ENCODE results near the gene CLIC6.
"Not testable (repeated sequence)": the region's sequence is repeated elsewhere in the genome, so short reads cannot be mapped to it uniquely, and the experiment has no call there.

CLIC6 gene

DNA sequence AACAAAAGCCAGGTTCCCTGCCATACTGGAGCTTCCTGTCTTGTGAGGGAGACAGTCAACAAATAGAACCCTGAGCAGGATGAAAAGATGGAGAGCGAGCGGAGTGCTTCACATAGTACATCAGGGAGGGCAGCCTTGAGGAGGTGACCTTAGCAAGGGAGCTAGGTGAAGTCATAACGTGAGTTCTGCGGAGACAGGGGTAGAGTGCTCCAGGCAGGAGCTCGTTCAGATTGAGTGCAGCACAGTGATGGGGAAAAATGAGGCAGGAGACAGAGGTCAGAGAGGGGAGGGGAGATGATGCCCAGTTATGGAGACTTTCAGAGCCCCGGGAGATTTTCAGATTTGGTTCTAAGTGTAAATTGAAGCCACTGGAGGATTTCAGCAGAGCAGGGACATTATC lies 15.3 kb upstream of the CLIC6 start:
- no peak for DNase-seq

DNA sequence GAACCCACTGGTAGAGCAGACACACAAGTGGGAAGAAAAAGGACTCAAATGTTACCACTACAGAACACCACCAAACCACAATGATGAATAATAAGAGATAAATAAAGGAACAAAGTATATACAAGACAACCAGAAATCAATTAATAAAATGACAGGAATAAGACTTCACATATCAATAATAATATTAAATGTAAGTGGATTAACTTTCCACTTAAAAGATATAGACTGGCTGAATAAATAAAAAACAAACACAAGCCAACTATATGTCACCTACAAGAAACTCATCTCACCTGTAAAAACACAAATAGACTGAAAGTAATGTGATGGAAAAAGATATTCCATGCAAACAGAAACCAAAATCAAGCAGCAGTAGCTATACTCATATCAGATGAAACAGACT lies 6.9 kb upstream of the CLIC6 start:
- no peak for DNase-seq

DNA sequence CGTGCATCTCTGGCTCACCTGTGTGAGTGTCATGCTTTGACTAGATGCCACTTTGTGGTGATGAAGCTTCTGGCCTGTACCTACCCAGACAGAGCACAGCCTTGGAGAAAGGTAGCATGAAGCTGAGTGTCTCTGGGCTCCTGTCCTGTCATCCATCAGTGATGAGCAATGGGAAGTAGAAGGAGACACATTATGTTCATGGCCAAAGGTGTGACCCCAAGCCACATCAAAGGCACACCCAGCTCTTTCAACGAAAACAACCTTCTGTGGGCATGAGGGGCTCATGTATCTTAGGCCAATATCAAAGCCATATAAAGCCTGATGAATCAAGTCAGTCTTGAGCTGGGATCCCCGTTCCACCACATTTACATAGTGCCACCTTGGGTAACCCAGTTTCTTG lies 1.0 kb upstream of the CLIC6 start:
- no peak for DNase-seq

DNA sequence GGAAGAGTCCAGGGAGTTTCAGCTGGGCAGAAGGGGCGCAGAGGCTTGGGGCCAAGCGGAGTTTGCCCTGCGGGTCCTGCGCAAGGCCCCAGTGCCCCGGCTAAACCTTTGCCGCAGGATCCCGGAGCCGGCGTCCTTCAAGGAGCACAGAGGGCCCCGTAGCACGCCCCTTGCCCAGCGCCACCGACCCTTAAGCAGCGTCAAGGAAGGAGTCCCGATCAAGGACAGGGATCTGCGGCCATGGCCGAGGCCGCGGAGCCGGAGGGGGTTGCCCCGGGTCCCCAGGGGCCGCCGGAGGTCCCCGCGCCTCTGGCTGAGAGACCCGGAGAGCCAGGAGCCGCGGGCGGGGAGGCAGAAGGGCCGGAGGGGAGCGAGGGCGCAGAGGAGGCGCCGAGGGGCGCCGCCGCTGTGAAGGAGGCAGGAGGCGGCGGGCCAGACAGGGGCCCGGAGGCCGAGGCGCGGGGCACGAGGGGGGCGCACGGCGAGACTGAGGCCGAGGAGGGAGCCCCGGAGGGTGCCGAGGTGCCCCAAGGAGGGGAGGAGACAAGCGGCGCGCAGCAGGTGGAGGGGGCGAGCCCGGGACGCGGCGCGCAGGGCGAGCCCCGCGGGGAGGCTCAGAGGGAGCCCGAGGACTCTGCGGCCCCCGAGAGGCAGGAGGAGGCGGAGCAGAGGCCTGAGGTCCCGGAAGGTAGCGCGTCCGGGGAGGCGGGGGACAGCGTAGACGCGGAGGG lies 520 bp downstream of the CLIC6 start:
- no peak for DNase-seq

DNA sequence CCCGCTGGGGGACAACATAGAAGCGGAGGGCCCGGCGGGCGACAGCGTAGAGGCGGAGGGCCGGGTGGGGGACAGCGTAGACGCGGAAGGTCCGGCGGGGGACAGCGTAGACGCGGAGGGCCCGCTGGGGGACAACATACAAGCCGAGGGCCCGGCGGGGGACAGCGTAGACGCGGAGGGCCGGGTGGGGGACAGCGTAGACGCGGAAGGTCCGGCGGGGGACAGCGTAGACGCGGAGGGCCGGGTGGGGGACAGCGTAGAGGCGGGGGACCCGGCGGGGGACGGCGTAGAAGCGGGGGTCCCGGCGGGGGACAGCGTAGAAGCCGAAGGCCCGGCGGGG lies 1.1 kb downstream of the CLIC6 start:
- not testable (repeated sequence) for DNase-seq

DNA sequence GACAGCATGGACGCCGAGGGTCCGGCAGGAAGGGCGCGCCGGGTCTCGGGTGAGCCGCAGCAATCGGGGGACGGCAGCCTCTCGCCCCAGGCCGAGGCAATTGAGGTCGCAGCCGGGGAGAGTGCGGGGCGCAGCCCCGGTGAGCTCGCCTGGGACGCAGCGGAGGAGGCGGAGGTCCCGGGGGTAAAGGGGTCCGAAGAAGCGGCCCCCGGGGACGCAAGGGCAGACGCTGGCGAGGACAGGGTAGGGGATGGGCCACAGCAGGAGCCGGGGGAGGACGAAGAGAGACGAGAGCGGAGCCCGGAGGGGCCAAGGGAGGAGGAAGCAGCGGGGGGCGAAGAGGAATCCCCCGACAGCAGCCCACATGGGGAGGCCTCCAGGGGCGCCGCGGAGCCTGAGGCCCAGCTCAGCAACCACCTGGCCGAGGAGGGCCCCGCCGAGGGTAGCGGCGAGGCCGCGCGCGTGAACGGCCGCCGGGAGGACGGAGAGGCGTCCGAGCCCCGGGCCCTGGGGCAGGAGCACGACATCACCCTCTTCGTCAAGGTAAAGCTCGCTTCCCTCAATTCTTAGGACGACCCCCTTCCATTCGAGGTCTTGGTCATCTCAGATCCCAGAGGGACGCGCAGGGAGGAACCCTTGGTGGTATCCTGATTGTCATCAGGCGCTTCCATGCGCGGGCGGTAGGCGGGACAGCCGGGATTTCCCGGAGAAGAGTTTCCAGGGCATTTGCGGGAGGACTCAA lies 1.6 kb downstream of the CLIC6 start:
- no peak for DNase-seq

DNA sequence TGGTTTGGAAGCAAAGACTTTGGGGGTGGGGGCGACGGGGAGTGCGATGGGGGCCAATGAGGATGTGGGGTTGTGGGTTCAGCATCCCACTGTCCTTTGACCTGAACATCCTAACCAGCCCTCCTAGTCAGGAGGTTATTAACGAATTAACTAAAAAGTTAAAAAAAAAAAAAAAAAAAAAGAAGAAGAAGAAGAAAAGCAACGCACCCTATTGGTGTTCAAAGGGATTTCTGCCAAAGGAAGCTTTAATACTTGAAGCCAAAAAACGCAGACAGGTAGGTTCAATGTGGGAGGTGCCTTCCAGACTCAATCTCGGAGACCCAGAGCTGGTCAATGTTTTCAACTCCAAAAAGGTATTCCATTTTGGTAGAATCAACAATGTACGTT lies 2.2 kb downstream of the CLIC6 start:
- DNase-seq: no peak

DNA sequence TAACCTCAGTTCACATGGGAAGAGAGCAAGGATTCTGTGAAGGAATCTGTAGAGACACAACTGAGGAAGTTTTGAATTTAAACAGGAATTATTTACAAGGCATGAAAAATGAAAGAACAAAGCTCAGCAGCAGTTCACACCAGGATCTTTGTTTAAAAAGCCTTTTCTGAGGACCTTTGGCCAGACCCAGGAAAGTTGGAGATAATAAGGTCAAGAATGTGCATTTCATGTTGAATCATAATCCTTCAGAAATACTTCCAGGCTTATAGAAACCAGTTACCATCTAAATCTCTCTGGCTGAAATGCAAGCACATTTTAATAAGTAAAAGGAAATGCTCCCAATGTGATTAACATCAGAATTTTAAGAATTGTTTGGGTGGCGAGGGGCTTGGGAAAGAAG lies 2.7 kb downstream of the CLIC6 start:
- no peak for DNase-seq

DNA sequence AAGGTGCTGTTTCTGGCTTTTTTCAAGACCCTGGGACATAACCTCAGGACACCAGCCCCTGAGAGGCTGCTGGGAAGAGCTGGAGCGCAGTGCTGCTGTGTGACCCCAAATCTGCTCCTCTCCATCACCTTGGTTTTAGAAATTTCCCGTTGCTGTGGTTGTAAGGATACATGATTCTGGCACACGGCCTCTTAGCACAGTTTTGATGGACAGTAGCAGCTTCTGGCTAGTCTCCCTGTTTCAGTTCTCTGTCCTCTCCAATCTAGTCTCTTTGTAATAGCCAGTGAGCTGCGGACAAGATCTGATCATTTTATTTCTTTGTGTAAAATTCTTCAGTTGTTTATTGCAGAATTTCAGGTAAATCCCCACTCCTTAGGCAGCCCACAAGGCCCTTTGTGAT lies 3.1 kb downstream of the CLIC6 start:
- no peak for DNase-seq

DNA sequence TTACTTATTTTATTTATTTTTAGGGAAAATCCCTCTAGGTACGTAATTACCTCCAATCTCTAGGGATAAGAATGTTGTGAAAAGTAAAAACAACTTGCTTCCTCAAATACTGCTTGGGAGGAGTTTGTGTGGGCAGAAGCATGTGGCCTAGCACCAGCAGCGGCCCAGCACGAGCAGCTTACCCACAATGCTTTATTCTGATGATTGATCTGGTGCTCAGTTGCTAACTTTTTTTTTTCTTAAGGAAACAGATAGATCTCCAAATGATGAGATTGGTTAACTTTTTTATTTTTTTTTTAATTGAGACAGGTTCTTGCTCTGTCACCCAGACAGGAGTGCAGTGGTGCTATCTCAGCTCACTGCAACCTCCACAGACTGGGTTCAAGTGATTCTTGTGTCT lies 4.2 kb downstream of the CLIC6 start:
- DNase-seq: no peak

DNA sequence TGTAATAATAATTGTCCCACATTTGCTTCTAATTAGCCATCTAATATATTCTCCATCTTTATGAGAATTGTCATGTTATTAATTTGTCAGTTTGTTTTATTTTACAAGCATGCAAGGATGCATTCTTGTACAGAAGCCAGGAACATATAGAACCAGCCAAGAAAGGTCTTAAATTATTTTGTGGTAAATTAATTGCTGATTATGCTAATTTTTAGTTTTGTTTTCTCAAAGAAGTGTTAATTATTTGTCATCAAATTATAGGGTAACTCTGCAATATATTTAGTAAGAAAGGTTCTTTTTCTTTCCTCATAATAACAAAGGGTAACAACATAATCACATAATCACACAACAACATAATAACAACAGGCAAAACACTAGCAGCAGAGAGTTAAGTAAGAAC lies 5.7 kb downstream of the CLIC6 start:
- no peak for DNase-seq

DNA sequence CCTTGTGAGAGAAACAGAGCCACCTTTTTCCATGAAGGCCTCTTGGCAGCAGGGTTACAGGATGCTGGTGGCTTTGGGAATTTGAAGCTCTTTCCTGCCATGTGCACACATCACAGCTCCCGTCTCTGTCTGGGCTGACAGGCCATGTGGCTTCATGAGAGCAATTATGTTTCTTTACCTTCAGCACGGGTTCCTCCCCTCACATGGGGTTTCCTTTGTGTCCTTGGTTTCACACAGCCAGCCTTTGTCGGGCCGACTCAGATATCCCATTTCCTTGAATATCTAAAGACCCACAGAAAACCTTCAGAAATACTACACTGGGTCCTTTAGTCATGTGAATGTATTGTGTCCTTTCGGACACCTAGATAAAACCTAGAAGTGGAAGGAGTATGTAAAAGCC lies 7.1 kb downstream of the CLIC6 start:
- no peak for DNase-seq

DNA sequence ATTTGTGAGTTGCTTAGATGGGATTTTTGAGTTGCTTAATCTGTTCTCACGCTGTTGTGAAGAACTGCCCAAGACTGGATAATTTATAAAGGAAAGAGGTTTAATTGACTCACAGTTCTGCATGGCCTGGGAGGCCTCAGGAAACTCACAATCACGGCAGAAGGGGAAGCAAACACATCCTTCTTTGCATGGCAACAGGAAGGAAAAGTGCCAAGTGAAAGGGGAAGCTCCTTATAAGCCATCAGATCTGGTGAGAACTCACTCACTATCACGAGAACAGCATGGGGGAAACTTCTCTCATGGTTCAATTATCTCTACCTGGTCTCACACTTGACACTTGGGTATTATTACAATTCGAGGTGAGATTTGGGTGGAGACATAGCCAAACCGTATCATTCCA lies 10.3 kb downstream of the CLIC6 start:
- no peak for DNase-seq

DNA sequence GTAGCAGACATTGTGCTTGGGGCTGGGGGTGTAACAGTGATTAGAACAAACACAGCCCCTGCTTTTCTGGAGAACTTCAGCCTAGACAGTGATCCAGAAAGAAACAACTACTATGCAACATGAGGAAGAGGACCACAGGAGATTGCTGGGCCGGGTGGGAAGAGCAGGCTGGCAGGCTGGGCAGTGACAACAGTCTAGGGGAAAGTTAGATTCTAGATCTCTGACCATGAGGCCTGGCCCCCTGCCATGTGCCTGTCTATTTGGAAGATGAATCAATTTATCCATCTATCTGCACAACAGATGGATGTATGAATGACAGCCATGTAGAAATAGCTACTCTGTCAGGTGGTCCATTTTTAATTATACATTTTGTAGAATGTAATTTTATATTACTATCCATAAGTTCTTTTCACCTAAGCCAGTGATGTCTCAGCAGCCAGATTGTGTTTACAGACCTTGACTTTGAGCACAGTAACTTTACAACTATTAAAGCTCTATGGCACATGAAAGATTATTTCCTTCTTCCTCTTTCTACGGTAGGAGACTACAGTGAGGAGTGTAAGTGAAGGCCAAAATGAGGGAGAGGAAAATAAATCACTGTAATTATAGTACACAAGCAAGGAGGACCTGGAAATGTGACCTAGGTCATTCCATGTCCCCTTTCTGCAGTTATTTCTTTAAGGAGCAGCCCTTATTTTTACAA lies 15.5 kb downstream of the CLIC6 start:
- DNase-seq: no peak

DNA sequence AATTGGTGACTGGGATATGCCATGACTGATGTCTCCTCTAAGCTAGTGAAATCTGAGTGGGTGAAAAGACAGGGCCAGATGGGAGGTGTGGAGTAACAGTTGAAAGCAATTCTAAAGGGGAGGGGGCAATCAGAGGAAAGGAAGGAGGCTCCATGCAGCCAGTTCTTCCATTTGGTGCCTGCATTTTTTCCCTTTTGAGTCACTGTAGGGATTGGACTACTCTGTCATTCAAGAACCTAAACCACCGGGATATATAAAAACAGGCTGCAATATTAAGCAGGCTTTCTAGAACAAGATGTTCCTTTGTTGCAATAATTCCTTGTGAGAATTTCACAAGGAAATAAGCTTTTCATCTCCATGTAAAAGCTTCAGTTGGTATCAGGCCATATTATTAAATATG lies 18.3 kb downstream of the CLIC6 start:
- DNase-seq: no peak

DNA sequence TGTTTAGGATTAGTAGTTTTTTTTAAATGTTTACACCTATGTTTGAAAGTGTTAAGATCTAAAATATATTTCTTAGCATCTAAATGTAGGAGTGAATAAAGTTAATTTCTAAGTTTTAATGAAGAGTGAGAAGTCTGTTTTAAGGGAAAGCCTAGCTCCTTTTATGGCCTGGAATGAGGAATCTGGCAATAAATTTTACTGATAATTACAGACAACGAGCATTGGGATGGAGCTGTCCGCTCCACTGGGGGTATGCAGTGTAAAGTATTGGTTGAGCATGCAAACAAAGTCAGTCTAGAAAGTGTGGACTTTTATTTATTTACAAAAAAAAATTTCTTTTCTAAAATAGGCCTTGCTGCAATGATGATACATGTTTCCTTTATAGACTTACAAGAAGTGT lies 19.0 kb downstream of the CLIC6 start:
- DNase-seq: no peak

DNA sequence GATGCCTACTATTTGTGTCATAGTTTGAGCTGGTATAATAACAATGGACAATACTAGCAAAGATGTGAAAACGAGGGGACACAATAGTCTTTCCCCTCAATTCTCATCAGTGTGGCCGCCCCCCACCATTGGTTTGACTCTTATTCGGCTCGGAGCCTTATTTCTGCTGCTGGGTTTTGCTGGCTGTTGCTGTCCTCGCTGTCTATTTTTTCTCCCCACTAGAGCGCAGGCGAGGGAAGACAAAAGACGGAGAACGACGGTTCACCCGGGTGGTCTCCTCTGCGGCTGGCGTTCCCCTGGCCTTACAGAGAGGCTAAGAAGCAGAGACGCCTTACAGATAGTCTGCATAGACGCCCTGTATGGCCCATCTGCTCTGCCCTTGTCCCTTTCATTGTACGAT lies 19.4 kb downstream of the CLIC6 start:
- DNase-seq: no peak

DNA sequence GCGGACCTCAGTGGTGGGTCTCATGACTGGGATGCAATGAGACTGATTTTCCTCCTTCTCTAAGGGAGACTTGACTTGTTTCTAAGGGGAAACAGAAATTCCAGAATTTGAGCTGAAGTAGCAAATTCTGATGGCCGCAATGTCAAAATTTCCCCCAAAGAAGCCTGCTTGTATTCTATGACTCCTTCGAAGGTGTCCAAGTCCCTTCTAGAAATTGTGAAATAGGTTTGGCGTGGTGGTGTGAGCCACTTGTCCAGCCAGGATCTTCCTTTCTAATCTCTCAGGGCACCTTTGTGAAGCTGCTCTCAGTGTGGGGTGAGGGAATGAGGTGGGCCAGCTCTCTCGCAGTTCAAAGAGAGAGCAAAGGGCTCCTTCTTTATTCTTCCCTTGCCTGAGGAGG lies 19.9 kb downstream of the CLIC6 start:
- no peak for DNase-seq

DNA sequence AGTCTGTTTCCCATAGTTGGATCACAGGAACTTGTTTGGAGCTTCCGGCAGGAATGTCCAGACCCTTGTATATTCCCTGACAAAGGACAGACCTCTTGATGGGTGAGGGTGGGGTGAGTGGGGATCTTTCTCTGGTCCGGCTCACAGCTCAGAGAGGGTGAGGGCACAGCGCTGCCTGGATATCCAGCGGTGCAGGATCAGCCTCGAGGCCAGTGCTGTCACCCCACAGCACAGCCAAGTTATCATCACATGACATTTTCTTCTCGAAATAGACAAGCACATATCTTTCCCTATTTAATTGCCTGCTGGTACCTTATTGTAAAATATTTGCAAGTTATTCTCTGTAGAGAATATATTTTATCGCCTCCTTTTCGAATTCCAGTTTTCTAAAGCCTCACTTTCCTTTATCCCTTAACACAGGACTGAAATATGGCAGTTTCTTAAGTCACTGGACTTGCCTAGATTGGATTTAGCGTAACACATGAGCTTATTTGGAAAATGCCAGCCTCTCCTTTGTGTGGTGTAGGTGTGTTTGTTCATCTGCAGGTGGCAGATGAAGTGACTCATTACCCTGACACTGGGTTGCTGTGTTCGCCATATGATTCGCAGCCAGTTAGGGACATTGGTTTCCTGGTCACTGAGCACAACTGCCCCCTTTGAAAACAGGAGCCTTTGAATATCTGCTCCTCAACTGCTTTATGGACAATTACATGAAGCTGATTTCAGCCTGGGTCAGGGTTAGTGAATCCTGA lies 21.4 kb downstream of the CLIC6 start:
- no peak for DNase-seq

DNA sequence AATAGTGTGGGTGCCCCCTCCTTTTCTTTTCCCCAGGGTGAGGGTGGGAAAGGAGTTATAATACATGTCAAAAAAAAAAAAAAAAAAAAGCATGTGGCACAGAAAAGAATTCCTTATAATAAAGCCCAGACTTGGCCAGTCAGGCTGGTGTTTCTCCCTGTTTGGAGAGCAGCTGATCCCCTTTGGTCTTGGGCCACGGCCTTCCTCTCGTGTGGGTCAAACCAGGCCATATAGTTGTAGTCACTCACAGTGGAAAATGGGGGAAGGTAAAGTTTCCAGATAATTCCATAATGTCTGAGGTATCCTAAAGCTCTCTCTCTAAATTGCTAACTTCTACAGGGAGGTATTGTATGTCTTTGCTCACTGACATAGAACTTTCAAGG lies 22.0 kb downstream of the CLIC6 start:
- DNase-seq: no peak

DNA sequence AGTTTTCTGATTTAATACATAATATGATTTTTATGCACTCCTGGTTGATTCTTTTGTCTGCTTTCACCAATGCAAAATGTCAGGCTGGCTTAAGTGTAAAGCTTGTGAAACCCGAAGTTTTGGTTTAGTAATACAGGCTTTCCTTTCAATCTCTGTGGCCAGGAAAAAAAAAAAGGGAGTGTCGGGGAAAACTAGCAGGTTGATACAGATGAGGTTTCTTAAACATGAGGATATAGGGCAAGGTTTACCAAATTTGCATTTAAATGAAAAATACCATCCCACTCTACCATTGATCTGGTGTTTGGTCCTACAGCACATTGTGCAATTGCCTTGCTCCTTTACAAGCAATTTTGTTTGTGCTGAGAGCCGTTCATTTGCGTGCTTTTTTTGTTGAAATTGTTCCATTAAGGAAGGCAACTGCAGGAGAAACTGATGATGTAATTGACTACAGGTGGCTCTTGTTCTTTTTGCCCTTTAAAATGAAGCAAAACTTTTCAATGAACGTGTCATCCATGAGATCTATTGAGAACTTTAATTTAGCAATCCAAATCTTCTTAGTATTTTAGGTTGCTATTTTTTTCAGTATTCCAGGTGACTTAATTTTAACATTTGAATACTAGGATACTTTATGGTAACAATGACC lies 22.7 kb downstream of the CLIC6 start:
- DNase-seq: no peak

DNA sequence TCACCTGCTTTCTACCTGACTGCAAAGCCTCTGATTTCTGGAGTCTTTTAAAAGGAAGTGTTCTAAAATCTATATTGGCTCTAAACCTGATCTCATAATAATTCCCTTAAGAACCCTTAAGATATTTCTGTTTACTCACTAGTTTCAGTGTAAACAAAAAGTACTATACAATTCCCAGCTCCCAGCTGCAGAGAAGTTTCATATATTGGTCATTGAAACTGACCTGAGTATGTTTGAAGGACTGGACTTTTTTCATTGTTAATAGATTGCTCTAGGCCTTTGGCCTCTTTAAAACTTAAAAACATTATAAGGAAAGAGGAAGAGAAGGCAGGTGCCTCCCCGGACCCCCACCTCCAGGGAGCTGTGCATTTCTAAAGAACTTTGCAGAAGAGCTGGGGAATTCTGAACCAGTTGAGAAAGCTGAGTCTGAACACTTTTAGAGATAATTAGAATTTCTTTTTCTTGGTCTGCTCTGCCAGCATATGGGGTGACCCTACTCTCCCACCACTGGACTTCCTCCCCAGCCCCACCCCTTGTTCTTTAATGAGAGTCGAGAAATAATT lies 23.7 kb downstream of the CLIC6 start:
- DNase-seq: no peak
